ENCODE measurements around the gene ZNF487.

Gene ZNF487

GRCh38 chr10:43396061-43396927 is 40.6 kb upstream of the ZNF487 start:
- peaks cover 27% of the 10 kb centered on the region for H3K36me3 ChIP-seq (ENCODE audit: insufficient read depth, low read length)
- H3K27me3 ChIP-seq (ENCODE audit: control insufficient read depth in 1 of 2, insufficient read depth in 2 of 2, low read length in 2 of 2), result no peaks in the 10 kb centered on the region
- peak overlapping the region; percentile 51 to 83 for H3K4me3 ChIP-seq (ENCODE audit: low read depth in 1 of 2, low read length in 2 of 2)
- H3K9ac ChIP-seq (ENCODE audit: low read length), result peak overlapping the region; percentile 41
- peaks cover 28% of the 10 kb centered on the region for H3K4me1 ChIP-seq (ENCODE audit: insufficient read depth, low read length)
- H3K27ac ChIP-seq (ENCODE audit: low read depth, low read length), result peak overlapping the region; percentile 83
- no peaks in the 10 kb centered on the region for H3K9me3 ChIP-seq (ENCODE audit: low read length)

GRCh38 chr10:43396928-43397624 is 39.8 kb upstream of the ZNF487 start:
- H3K9ac ChIP-seq (ENCODE audit: low read length), result peak overlapping the region; percentile 16
- H3K4me3 ChIP-seq (ENCODE audit: low read depth in 1 of 2, low read length in 2 of 2), result peak overlapping the region; percentile 50 to 51
- no peaks in the 10 kb centered on the region for H3K27me3 ChIP-seq (ENCODE audit: control insufficient read depth in 1 of 2, insufficient read depth in 2 of 2, low read length in 2 of 2)
- H3K9me3 ChIP-seq (ENCODE audit: low read length), result no peaks in the 10 kb centered on the region
- peaks cover 28% of the 10 kb centered on the region for H3K4me1 ChIP-seq (ENCODE audit: insufficient read depth, low read length)
- peak overlapping the region; percentile 83 for H3K27ac ChIP-seq (ENCODE audit: low read depth, low read length)
- H3K36me3 ChIP-seq (ENCODE audit: insufficient read depth, low read length), result peaks cover 20% of the 10 kb centered on the region

- Histone ChIP-seq H3K36me3 (ENCODE audit: insufficient read depth, low read length) (peaks cover 8% of the 10 kb centered on the region), H3K27me3 (ENCODE audit: control insufficient read depth in 1 of 2, insufficient read depth in 2 of 2, low read length in 2 of 2) (no peaks in the 10 kb centered on the region), H3K9me3 (ENCODE audit: low read length) (no peaks in the 10 kb centered on the region), H3K4me3 (ENCODE audit: low read depth in 1 of 2, low read length in 2 of 2) (no peak overlapping the region), H3K27ac (ENCODE audit: low read depth, low read length) (no peak overlapping the region), H3K4me1 (ENCODE audit: insufficient read depth, low read length) (peaks cover 39% of the 10 kb centered on the region), H3K9ac (ENCODE audit: low read length) (no peak overlapping the region)
Observed at GRCh38 chr10:43398939-43399319, 38.0 kb upstream of the ZNF487 start.

GRCh38 chr10:43399320-43400310 is 37.3 kb upstream of the ZNF487 start:
- H3K27ac ChIP-seq (ENCODE audit: low read depth, low read length), result no peak overlapping the region
- peaks cover 37% of the 10 kb centered on the region for H3K4me1 ChIP-seq (ENCODE audit: insufficient read depth, low read length)
- no peak overlapping the region for H3K9ac ChIP-seq (ENCODE audit: low read length)
- H3K9me3 ChIP-seq (ENCODE audit: low read length), result no peaks in the 10 kb centered on the region
- H3K36me3 ChIP-seq (ENCODE audit: insufficient read depth, low read length), result peaks cover 7% of the 10 kb centered on the region
- no peak overlapping the region for H3K4me3 ChIP-seq (ENCODE audit: low read depth in 1 of 2, low read length in 2 of 2)
- H3K27me3 ChIP-seq (ENCODE audit: control insufficient read depth in 1 of 2, insufficient read depth in 2 of 2, low read length in 2 of 2), result no peaks in the 10 kb centered on the region

GRCh38 chr10:43401627-43402026 is 35.3 kb upstream of the ZNF487 start:
- Histone ChIP-seq H3K9ac (ENCODE audit: low read length) (no peak overlapping the region), H3K36me3 (ENCODE audit: insufficient read depth, low read length) (peaks cover 7% of the 10 kb centered on the region), H3K27me3 (ENCODE audit: control insufficient read depth in 1 of 2, insufficient read depth in 2 of 2, low read length in 2 of 2) (no peaks in the 10 kb centered on the region), H3K9me3 (ENCODE audit: low read length) (no peaks in the 10 kb centered on the region), H3K4me3 (ENCODE audit: low read depth in 1 of 2, low read length in 2 of 2) (no peak overlapping the region), H3K4me1 (ENCODE audit: insufficient read depth, low read length) (peaks cover 40% of the 10 kb centered on the region), H3K27ac (ENCODE audit: low read depth, low read length) (no peak overlapping the region)

- H3K27ac ChIP-seq (ENCODE audit: low read depth, low read length), result no peak overlapping the region
- no peak overlapping the region for H3K9ac ChIP-seq (ENCODE audit: low read length)
- H3K4me1 ChIP-seq (ENCODE audit: insufficient read depth, low read length), result peaks cover 41% of the 10 kb centered on the region
- peaks cover 7% of the 10 kb centered on the region for H3K36me3 ChIP-seq (ENCODE audit: insufficient read depth, low read length)
- no peaks in the 10 kb centered on the region for H3K9me3 ChIP-seq (ENCODE audit: low read length)
- H3K27me3 ChIP-seq (ENCODE audit: control insufficient read depth in 1 of 2, insufficient read depth in 2 of 2, low read length in 2 of 2), result no peaks in the 10 kb centered on the region
- no peak overlapping the region for H3K4me3 ChIP-seq (ENCODE audit: low read depth in 1 of 2, low read length in 2 of 2)
Observed at GRCh38 chr10:43402176-43402575, 34.7 kb upstream of the ZNF487 start.

GRCh38 chr10:43402880-43403452 is 33.9 kb upstream of the ZNF487 start:
- Histone ChIP-seq H3K27me3 (ENCODE audit: control insufficient read depth in 1 of 2, insufficient read depth in 2 of 2, low read length in 2 of 2) (no peaks in the 10 kb centered on the region), H3K4me3 (ENCODE audit: low read depth in 1 of 2, low read length in 2 of 2) (no peak overlapping the region), H3K9me3 (ENCODE audit: low read length) (no peaks in the 10 kb centered on the region), H3K9ac (ENCODE audit: low read length) (no peak overlapping the region), H3K4me1 (ENCODE audit: insufficient read depth, low read length) (peaks cover 38% of the 10 kb centered on the region), H3K27ac (ENCODE audit: low read depth, low read length) (no peak overlapping the region), H3K36me3 (ENCODE audit: insufficient read depth, low read length) (peaks cover 7% of the 10 kb centered on the region)

GRCh38 chr10:43403911-43404703 is 32.8 kb upstream of the ZNF487 start:
- H3K4me1 ChIP-seq (ENCODE audit: insufficient read depth, low read length), result peaks cover 29% of the 10 kb centered on the region
- H3K9me3 ChIP-seq (ENCODE audit: low read length), result no peaks in the 10 kb centered on the region
- no peak overlapping the region for H3K4me3 ChIP-seq (ENCODE audit: low read depth in 1 of 2, low read length in 2 of 2)
- H3K27me3 ChIP-seq (ENCODE audit: control insufficient read depth in 1 of 2, insufficient read depth in 2 of 2, low read length in 2 of 2), result no peaks in the 10 kb centered on the region
- no peak overlapping the region for H3K27ac ChIP-seq (ENCODE audit: low read depth, low read length)
- H3K36me3 ChIP-seq (ENCODE audit: insufficient read depth, low read length), result peaks cover 7% of the 10 kb centered on the region
- no peak overlapping the region for H3K9ac ChIP-seq (ENCODE audit: low read length)

GRCh38 chr10:43404704-43405084 is 32.2 kb upstream of the ZNF487 start:
- Histone ChIP-seq H3K4me1 (ENCODE audit: insufficient read depth, low read length) (peaks cover 28% of the 10 kb centered on the region), H3K36me3 (ENCODE audit: insufficient read depth, low read length) (peaks cover 1% of the 10 kb centered on the region), H3K9me3 (ENCODE audit: low read length) (no peaks in the 10 kb centered on the region), H3K4me3 (ENCODE audit: low read depth in 1 of 2, low read length in 2 of 2) (no peak overlapping the region), H3K27me3 (ENCODE audit: control insufficient read depth in 1 of 2, insufficient read depth in 2 of 2, low read length in 2 of 2) (no peaks in the 10 kb centered on the region), H3K27ac (ENCODE audit: low read depth, low read length) (no peak overlapping the region), H3K9ac (ENCODE audit: low read length) (no peak overlapping the region)

- peaks cover 32% of the 10 kb centered on the region for H3K4me1 ChIP-seq (ENCODE audit: insufficient read depth, low read length)
- H3K9me3 ChIP-seq (ENCODE audit: low read length), result no peaks in the 10 kb centered on the region
Observed at GRCh38 chr10:43407148-43407575, 29.7 kb upstream of the ZNF487 start.

More at GRCh38 chr10:43407148-43407575, 29.7 kb upstream of the ZNF487 start:
- Histone ChIP-seq H3K9ac (ENCODE audit: low read length) (peak overlapping the region; percentile 80), H3K27ac (ENCODE audit: low read depth, low read length) (peak overlapping the region; percentile 96), H3K4me3 (ENCODE audit: low read depth in 1 of 2, low read length in 2 of 2) (peak overlapping the region; percentile 55 to 83), H3K27me3 (ENCODE audit: control insufficient read depth in 1 of 2, insufficient read depth in 2 of 2, low read length in 2 of 2) (no peaks in the 10 kb centered on the region), H3K36me3 (ENCODE audit: insufficient read depth, low read length) (no peaks in the 10 kb centered on the region)

Data from muscle layer of colon (tissue), 2 donors.